ENCODE data around the gene PHLPP1. TPM values are rescaled to one million over a fixed set of nuclear protein-coding genes. Genes with fewer than 3 reads are reported as not detected.

Gene PHLPP1
- total RNA-seq, 1 donor from 2014 or later: 13.3 TPM

GRCh38 chr18:62683935-62684334 lies 31.4 kb upstream of the PHLPP1 start:
- no peak overlapping the region for H3K9ac ChIP-seq (ENCODE audit: low read length)
- DNase-seq (ENCODE audit: low read depth) (no peak), FAIRE-seq (no peak)
- peaks cover 24% of the 10 kb centered on the region for H3K9me3 Mint-ChIP-seq (ENCODE audit: unreplicated experiment)
- peaks cover 8% of the 10 kb centered on the region for H3K36me3 Mint-ChIP-seq (ENCODE audit: low read depth, unreplicated experiment)
- TF ChIP-seq CTCF (IDR thresholded peaks at IDR 0.05; ENCODE audit: insufficient read depth, low read depth, low read length): no peak
- TF ChIP-seq EZH2 (IDR thresholded peaks at IDR 0.05; ENCODE audit: insufficient read depth, low read length): no peak
- no peaks in the 10 kb centered on the region for H3K79me2 ChIP-seq (ENCODE audit: insufficient read depth, low read length)
- no peaks in the 10 kb centered on the region for H3K4me1 ChIP-seq (ENCODE audit: insufficient read depth, low read length)
- no peaks in the 10 kb centered on the region for H3K36me3 ChIP-seq (ENCODE audit: insufficient read depth, low read length)
- peaks cover 1% of the 10 kb centered on the region for H3K27me3 Mint-ChIP-seq (ENCODE audit: low read depth, unreplicated experiment)
- H3K9me3 ChIP-seq (ENCODE audit: insufficient read depth, low read depth, low read length): peaks cover 9% of the 10 kb centered on the region
- no peak overlapping the region for H3K4me3 Mint-ChIP-seq (ENCODE audit: unreplicated experiment)
- H3K27me3 ChIP-seq (ENCODE audit: insufficient read depth, low read length): peaks cover 2% of the 10 kb centered on the region
- no peaks in the 10 kb centered on the region for H3K4me1 Mint-ChIP-seq (ENCODE audit: low read depth, unreplicated experiment)
- no peaks in the 10 kb centered on the region for H4K20me1 ChIP-seq (ENCODE audit: insufficient read depth, low read length)
- H3K27ac ChIP-seq (ENCODE audit: low read depth, low read length): no peak overlapping the region
- no peak overlapping the region for H3K27ac Mint-ChIP-seq (ENCODE audit: unreplicated experiment)
- H2AFZ ChIP-seq (ENCODE audit: low read depth, low read length): no peak overlapping the region
- H3K4me2 ChIP-seq (ENCODE audit: low read length): no peak overlapping the region
- H3K4me3 ChIP-seq (ENCODE audit: insufficient read depth, low read depth, low read length): no peak overlapping the region

GRCh38 chr18:62688743-62689317 lies 26.5 kb upstream of the PHLPP1 start:
- TF ChIP-seq CTCF (IDR thresholded peaks at IDR 0.05; ENCODE audit: insufficient read depth, low read depth, low read length): no peak
- no peak for TF ChIP-seq EZH2 (IDR thresholded peaks at IDR 0.05; ENCODE audit: insufficient read depth, low read length)
- Histone ChIP-seq H3K4me3 (ENCODE audit: insufficient read depth, low read depth, low read length) (no peak overlapping the region), H3K9ac (ENCODE audit: low read length) (no peak overlapping the region), H3K27ac (ENCODE audit: low read depth, low read length) (no peak overlapping the region), H3K9me3 (ENCODE audit: insufficient read depth, low read depth, low read length) (peaks cover 18% of the 10 kb centered on the region), H2AFZ (ENCODE audit: low read depth, low read length) (no peak overlapping the region), H3K36me3 (ENCODE audit: insufficient read depth, low read length) (no peaks in the 10 kb centered on the region), H3K4me1 (ENCODE audit: insufficient read depth, low read length) (no peaks in the 10 kb centered on the region), H4K20me1 (ENCODE audit: insufficient read depth, low read length) (no peaks in the 10 kb centered on the region), H3K4me2 (ENCODE audit: low read length) (no peak overlapping the region), H3K27me3 (ENCODE audit: insufficient read depth, low read length) (no peaks in the 10 kb centered on the region), H3K79me2 (ENCODE audit: insufficient read depth, low read length) (no peaks in the 10 kb centered on the region)
- FAIRE-seq (no peak), DNase-seq (ENCODE audit: low read depth) (no peak)
- peaks cover 10% of the 10 kb centered on the region for H3K36me3 Mint-ChIP-seq (ENCODE audit: low read depth, unreplicated experiment)
- H3K27me3 Mint-ChIP-seq (ENCODE audit: low read depth, unreplicated experiment): no peaks in the 10 kb centered on the region
- peaks cover 49% of the 10 kb centered on the region for H3K9me3 Mint-ChIP-seq (ENCODE audit: unreplicated experiment)
- H3K4me1 Mint-ChIP-seq (ENCODE audit: low read depth, unreplicated experiment): no peaks in the 10 kb centered on the region
- H3K27ac Mint-ChIP-seq (ENCODE audit: unreplicated experiment): no peak overlapping the region
- no peak overlapping the region for H3K4me3 Mint-ChIP-seq (ENCODE audit: unreplicated experiment)

GRCh38 chr18:62690236-62690815 lies 25.0 kb upstream of the PHLPP1 start:
- Mint-ChIP-seq H3K27ac (ENCODE audit: unreplicated experiment) (no peak overlapping the region), H3K36me3 (ENCODE audit: low read depth, unreplicated experiment) (peaks cover 10% of the 10 kb centered on the region), H3K4me3 (ENCODE audit: unreplicated experiment) (no peak overlapping the region), H3K9me3 (ENCODE audit: unreplicated experiment) (peaks cover 45% of the 10 kb centered on the region), H3K4me1 (ENCODE audit: low read depth, unreplicated experiment) (no peaks in the 10 kb centered on the region), H3K27me3 (ENCODE audit: low read depth, unreplicated experiment) (no peaks in the 10 kb centered on the region)
- Histone ChIP-seq H3K36me3 (ENCODE audit: insufficient read depth, low read length) (no peaks in the 10 kb centered on the region), H4K20me1 (ENCODE audit: insufficient read depth, low read length) (no peaks in the 10 kb centered on the region), H3K4me2 (ENCODE audit: low read length) (no peak overlapping the region), H2AFZ (ENCODE audit: low read depth, low read length) (no peak overlapping the region), H3K4me3 (ENCODE audit: insufficient read depth, low read depth, low read length) (no peak overlapping the region), H3K79me2 (ENCODE audit: insufficient read depth, low read length) (no peaks in the 10 kb centered on the region), H3K9me3 (ENCODE audit: insufficient read depth, low read depth, low read length) (peaks cover 18% of the 10 kb centered on the region), H3K27me3 (ENCODE audit: insufficient read depth, low read length) (no peaks in the 10 kb centered on the region), H3K4me1 (ENCODE audit: insufficient read depth, low read length) (no peaks in the 10 kb centered on the region), H3K9ac (ENCODE audit: low read length) (no peak overlapping the region), H3K27ac (ENCODE audit: low read depth, low read length) (no peak overlapping the region)
- no peak for DNase-seq (ENCODE audit: low read depth)
- no peak for FAIRE-seq
- TF ChIP-seq EZH2 (IDR thresholded peaks at IDR 0.05; ENCODE audit: insufficient read depth, low read length) (no peak), CTCF (IDR thresholded peaks at IDR 0.05; ENCODE audit: insufficient read depth, low read depth, low read length) (no peak)

Measured in astrocyte (in vitro differentiated cells and primary cell).